HL-60 (cell line): ENCODE results near the gene NEK7.

Experiments
- CTCF ChIP-seq: IDR thresholded peaks from one replicate; pipeline ENCODE4 v1.5.1; 2011; ENCODE audit warnings: low read length, control low read depth, inconsistent platforms; ENCODE audit not compliant: insufficient read depth
- POLR2AphosphoS5 ChIP-seq: IDR thresholded peaks from 2 replicates; pipeline ENCODE4 v1.6.1; 2012; ENCODE audit warnings: low read depth
- REST ChIP-seq: IDR thresholded peaks from 2 replicates; pipeline ENCODE4 v1.6.1; 2012; ENCODE audit warnings: low read depth; ENCODE audit not compliant: insufficient replicate concordance
- SPI1 ChIP-seq: IDR thresholded peaks from 2 replicates; pipeline ENCODE4 v1.6.1; 2012; ENCODE audit warnings: low read depth, mild to moderate bottlenecking, borderline replicate concordance

GRCh38 chr1:198203434-198203833 is 46.6 kb downstream of the NEK7 start:
- TF ChIP-seq CTCF: no peak
- no peak for TF ChIP-seq SPI1
- no peak for TF ChIP-seq POLR2AphosphoS5
- no peak for TF ChIP-seq REST
